Right atrium auricular region (tissue), 2 donors: ENCODE measurements around the gene TNFRSF11A. TPM values are rescaled to one million over a fixed set of nuclear protein-coding genes. Genes with fewer than 3 reads are reported as not detected.

Experiments
- DNase-seq: peaks from one replicate; pipeline ENCODE4 v3.0.0-alpha.2; 2019; ENCODE audit warnings: low spot score
- H3K27ac ChIP-seq, 2 donors: fragments of 200-600 bp; sonication (generic); 1 replicate in 1 of 2; 2 replicates in 1 of 2; pipeline ENCODE4 v1.5.1; 2016 to 2019
- H3K27me3 ChIP-seq, 2 donors: fragments of 200-600 bp; sonication (generic); one replicate each; pipeline versions ENCODE4 v1.5.1 to v1.6.0; 2017 to 2019
- H3K36me3 ChIP-seq: fragments of 200-600 bp; sonication (generic); one replicate; pipeline ENCODE4 v1.5.1; 2016
- H3K4me1 ChIP-seq, 2 donors: fragments of 200-600 bp; sonication (generic); one replicate each; pipeline versions ENCODE4 v1.5.1 to v1.6.0; 2017 to 2019
- H3K4me3 ChIP-seq, 2 donors: fragments of 200-600 bp; sonication (generic); 1 replicate in 1 of 2; 2 replicates in 1 of 2; pipeline ENCODE4 v1.5.1; 2017 to 2019; ENCODE audit warnings: mild to moderate bottlenecking in 1 of 2, moderate library complexity in 1 of 2
- H3K9me3 ChIP-seq, 2 donors: fragments of 200-600 bp; sonication (generic); one replicate each; pipeline ENCODE4 v1.5.1; 2019
- CTCF ChIP-seq, 2 donors: fragments of 200-600 bp; sonication (generic); IDR thresholded peaks; one replicate each; pipeline ENCODE4 v1.5.1; 2019; ENCODE audit warnings: antibody characterized with exemption in 2 of 2
- total RNA-seq, 2 donors: library from RNA; depleted of rRNA; stranded (reverse); fragments of >200 nt; gene quantifications; one replicate each; pipeline ENCODE4 v1.1.0, GENCODE V29; 2016

Gene TNFRSF11A
- total RNA-seq, 2 donors from 2014 or later: 0.56 to 1.8 TPM

- Histone ChIP-seq H3K4me3 (no peak overlapping the region), H3K4me1 (no peaks in the 10 kb centered on the region), H3K36me3 (no peaks in the 10 kb centered on the region), H3K27me3 (no peaks in the 10 kb centered on the region), H3K27ac (no peak overlapping the region), H3K9me3 (no peaks in the 10 kb centered on the region)
- no peak for DNase-seq
- no peak for TF ChIP-seq CTCF (IDR thresholded peaks at IDR 0.05)
Observed at GRCh38 chr18:62341473-62341872, 16.4 kb downstream of the TNFRSF11A start.

GRCh38 chr18:62342884-62343283 lies 17.8 kb downstream of the TNFRSF11A start:
- Histone ChIP-seq H3K27ac (no peak overlapping the region), H3K27me3 (no peaks in the 10 kb centered on the region), H3K4me1 (no peaks in the 10 kb centered on the region), H3K9me3 (no peaks in the 10 kb centered on the region), H3K36me3 (no peaks in the 10 kb centered on the region), H3K4me3 (no peak overlapping the region)
- no peak for DNase-seq
- no peak for TF ChIP-seq CTCF (IDR thresholded peaks at IDR 0.05)

DNA sequence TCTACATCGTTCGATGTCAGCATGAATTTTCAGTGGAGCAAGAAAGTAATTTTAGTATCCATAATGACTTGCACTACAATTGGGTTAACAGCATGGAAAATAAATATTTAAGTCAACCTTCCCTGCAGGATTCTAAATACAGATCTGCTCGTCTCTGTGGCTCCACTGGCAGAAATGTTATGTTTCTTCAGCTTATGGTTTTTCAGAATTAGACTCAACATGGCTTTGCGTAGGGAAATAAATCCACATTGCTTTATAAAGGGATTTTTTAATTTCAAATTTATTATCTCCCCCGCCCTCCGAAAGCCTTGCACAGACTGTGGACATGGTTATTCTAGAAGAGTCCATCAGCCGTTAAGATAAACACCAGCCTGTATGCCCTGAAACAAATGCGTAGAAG lies 18.2 kb downstream of the TNFRSF11A start:
- Histone ChIP-seq H3K36me3 (no peaks in the 10 kb centered on the region), H3K27ac (no peak overlapping the region)
- TF ChIP-seq CTCF (IDR thresholded peaks at IDR 0.05): no peak

DNA sequence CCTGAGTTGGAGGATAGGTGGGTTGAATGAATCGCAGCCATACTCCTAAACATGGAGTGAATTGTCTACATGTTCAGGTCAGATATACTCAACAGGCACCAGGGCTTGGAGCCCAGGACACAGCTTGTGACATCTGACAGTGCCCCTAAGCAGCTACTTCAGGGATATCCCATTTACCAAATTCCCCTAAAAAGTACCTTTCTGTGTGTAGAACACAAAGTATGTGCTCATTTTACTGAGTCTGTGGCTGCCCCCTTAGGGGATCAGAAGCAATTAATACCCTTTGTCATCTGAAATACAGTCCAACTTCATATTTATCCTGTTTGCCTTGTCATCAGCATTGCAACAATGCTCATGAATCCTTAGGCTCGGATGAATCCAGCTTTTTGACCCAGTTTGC lies 20.8 kb downstream of the TNFRSF11A start:
- Histone ChIP-seq H3K36me3 (no peaks in the 10 kb centered on the region), H3K4me1 (no peaks in the 10 kb centered on the region), H3K9me3 (no peaks in the 10 kb centered on the region), H3K4me3 (no peak overlapping the region), H3K27ac (no peak overlapping the region), H3K27me3 (no peaks in the 10 kb centered on the region)
- DNase-seq: no peak
- TF ChIP-seq CTCF (IDR thresholded peaks at IDR 0.05): no peak

More for the DNA sequence above, 18.2 kb downstream of the TNFRSF11A start:
- no peaks in the 10 kb centered on the region for H3K9me3 ChIP-seq
- DNase-seq: no peak
- H3K4me3 ChIP-seq: no peak overlapping the region
- H3K4me1 ChIP-seq: no peaks in the 10 kb centered on the region
- H3K27me3 ChIP-seq: no peaks in the 10 kb centered on the region

- no peak overlapping the region for H3K4me3 ChIP-seq
- H3K9me3 ChIP-seq: no peaks in the 10 kb centered on the region
- no peak for DNase-seq
- TF ChIP-seq CTCF (IDR thresholded peaks at IDR 0.05): no peak
- no peaks in the 10 kb centered on the region for H3K36me3 ChIP-seq
- no peak overlapping the region for H3K27ac ChIP-seq
- H3K4me1 ChIP-seq: no peaks in the 10 kb centered on the region
- no peaks in the 10 kb centered on the region for H3K27me3 ChIP-seq
Observed at GRCh38 chr18:62346333-62347088, 21.4 kb downstream of the TNFRSF11A start.

DNA sequence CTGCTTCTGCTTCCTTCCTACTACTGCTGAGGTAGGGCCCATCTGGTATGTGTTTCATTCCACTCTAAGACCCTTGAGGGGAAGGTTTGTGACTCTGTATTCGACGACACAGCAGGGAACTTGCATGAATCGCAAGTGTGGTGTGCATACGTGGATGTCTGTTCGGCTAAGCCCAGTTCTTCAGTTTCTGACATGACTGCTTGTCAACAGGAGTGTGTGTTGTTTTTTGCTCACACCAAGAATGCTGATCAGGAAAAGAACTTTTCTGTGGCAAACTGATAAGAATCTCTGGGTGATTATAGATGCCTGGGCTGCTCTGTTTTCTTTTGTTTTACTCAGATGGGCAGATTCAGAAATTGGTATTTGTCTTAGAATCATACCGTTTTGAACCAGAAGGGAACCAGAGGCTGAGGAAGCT lies 22.0 kb downstream of the TNFRSF11A start:
- no peak for TF ChIP-seq CTCF (IDR thresholded peaks at IDR 0.05)
- Histone ChIP-seq H3K4me3 (no peak overlapping the region), H3K27me3 (no peaks in the 10 kb centered on the region), H3K9me3 (no peaks in the 10 kb centered on the region), H3K4me1 (no peaks in the 10 kb centered on the region), H3K36me3 (no peaks in the 10 kb centered on the region), H3K27ac (no peak overlapping the region)
- no peak for DNase-seq
